GM12878 (cell line): ENCODE results near the gene KRTAP10-7. TPM values are rescaled to one million over a fixed set of nuclear protein-coding genes. Genes with fewer than 3 reads are reported as not detected.
"Not testable (repeated sequence)": the region's sequence is repeated elsewhere in the genome, so short reads cannot be mapped to it uniquely, and the experiment has no call there.

Experiments used
- ATAC-seq: fragments of 200-7000 bp; cut with Tn5 transposase; 3 replicates; pipeline ENCODE4 v1.9.1; 2020; ENCODE audit warnings: mild to moderate bottlenecking, moderate library complexity
- BruUV-seq: library from RNA; stranded (reverse); fragments of 400-500 nt; replicated peaks from 2 replicates; lab custom pipeline; 2021; lab: Mats Ljungman, UMichigan
- CTCF ChIA-PET: fragments of 300-600 bp; sonication (Branson Sonifier 250); formaldehyde crosslinking; extraction: SDS; loops from one replicate; lab custom pipeline; 2021; ENCODE audit warnings: inconsistent platforms; lab: Yijun Ruan, JAX
- POLR2A ChIA-PET: fragments of 350-600 bp; formaldehyde crosslinking; extraction: SDS; loops from one replicate; lab custom pipeline; 2021; ENCODE audit warnings: inconsistent platforms; lab: Charles Lee
- RAD21 ChIA-PET: fragments of 300-600 bp; sonication (Branson Sonifier 250); formaldehyde crosslinking; loops from one replicate; lab custom pipeline; 2023; ENCODE audit warnings: antibody characterized with exemption; ENCODE audit not compliant: unreplicated experiment; lab: Charles Lee
- SMC1A ChIA-PET: fragments of 300-600 bp; sonication (Branson Sonifier 250); formaldehyde crosslinking; loops from one replicate; lab custom pipeline; 2023; ENCODE audit not compliant: unreplicated experiment, uncharacterized antibody; lab: Charles Lee
- DNase-seq: peaks from one replicate; pipeline ENCODE4 v3.0.0-alpha.2; 2011; ENCODE audit warnings: low read depth, low spot score
- FAIRE-seq: peaks from 3 replicates; lab custom pipeline; 2011; peaks lifted over from hg19 to GRCh38; lab: Jason Lieb, UNC
- H2AFZ ChIP-seq: 2 replicates; pipeline ENCODE4 v1.6.0; 2011; ENCODE audit warnings: low read depth, low read length, control low read depth; ENCODE audit not compliant: control insufficient read depth
- H3K27ac ChIP-seq: 2 replicates; pipeline ENCODE4 v1.5.1; 2011; ENCODE audit warnings: control low read depth; ENCODE audit not compliant: control insufficient read depth, insufficient read depth
- H3K27me3 ChIP-seq, 2 experiments: replicated peaks in 1 of 2; 2 replicates each; pipeline versions ENCODE4 v1.6.0 to v1.6.1; 2011; ENCODE audit warnings: low read length in 1 of 2; ENCODE audit not compliant: control insufficient read depth in 2 of 2, insufficient read depth in 2 of 2
- H3K36me3 ChIP-seq, 2 experiments: 2 replicates each; pipeline ENCODE4 v1.5.1; 2011; ENCODE audit warnings: low read length in 1 of 2; ENCODE audit not compliant: control insufficient read depth in 2 of 2, insufficient read depth in 2 of 2
- H3K4me1 ChIP-seq: 2 replicates; pipeline ENCODE4 v1.6.1; 2011; ENCODE audit warnings: mild to moderate bottlenecking, low read length, moderate library complexity, mixed read lengths; ENCODE audit not compliant: control insufficient read depth, insufficient read depth
- H3K4me2 ChIP-seq: 2 replicates; pipeline ENCODE4 v1.6.0; 2011; ENCODE audit warnings: control low read depth; ENCODE audit not compliant: control insufficient read depth, insufficient read depth
- H3K4me3 ChIP-seq: fragments of 200-600 bp; sonication (generic); 2 replicates; pipeline ENCODE4 v1.5.1; 2016
- H3K79me2 ChIP-seq: 2 replicates; pipeline ENCODE4 v1.6.0; 2011; ENCODE audit warnings: low read length; ENCODE audit not compliant: control insufficient read depth, insufficient read depth
- H3K9ac ChIP-seq: 2 replicates; pipeline ENCODE4 v1.8.0; 2011; ENCODE audit warnings: low read length, control low read depth, mixed read lengths; ENCODE audit not compliant: control insufficient read depth, insufficient read depth
- H3K9me3 ChIP-seq: replicated peaks from 3 replicates; pipeline ENCODE4 v1.5.1; 2011; ENCODE audit warnings: mild to moderate bottlenecking, low read length; ENCODE audit not compliant: control insufficient read depth, insufficient read depth
- H4K20me1 ChIP-seq: 2 replicates; pipeline ENCODE4 v1.6.0; 2011; ENCODE audit not compliant: control insufficient read depth, insufficient read depth
- EED ChIP-seq: sonication (generic); IDR thresholded peaks from 2 replicates; pipeline ENCODE4 v1.6.1; 2016; ENCODE audit warnings: antibody characterized with exemption, low read depth
- NR2F1 ChIP-seq: fragments of 450-650 bp; conservative IDR thresholded peaks from 2 replicates; pipeline ENCODE4 v1.6.1; 2017; ENCODE audit warnings: mild to moderate bottlenecking
- SMAD5 ChIP-seq: IDR thresholded peaks from 2 replicates; pipeline ENCODE4 v1.6.1; 2016; ENCODE audit warnings: antibody characterized with exemption, low read depth
- ZNF24 ChIP-seq: fragments of 450-650 bp; IDR thresholded peaks from 2 replicates; pipeline ENCODE4 v1.6.1; 2017; ENCODE audit warnings: antibody characterized with exemption, mild to moderate bottlenecking
- WGBS: methylation state at CpG from one replicate; pipeline ENCODE4 v1.1.6; 2016; ENCODE audit warnings: low lambda C conversion rate; ENCODE audit not compliant: insufficient replicate concordance, insufficient coverage; ENCODE audit errors: missing lambda C conversion rate; 5-methylcytosine and 5-hydroxymethylcytosine counted together
- in situ Hi-C: fragments of 300-500 bp; cut with MboI; formaldehyde crosslinking; loops from 9 replicates; pipeline ENCODE4 v1.14.3; 2018; ENCODE audit warnings: mixed read lengths
- intact Hi-C: fragments of 100-400 bp; cut with micrococcal nuclease; formaldehyde crosslinking; loops from one replicate; pipeline ENCODE4 v1.14.2; 2022; ENCODE audit not compliant: unreplicated experiment
- polyA plus RNA-seq, 11 experiments: library from polyadenylated mRNA; depleted of rRNA in 4 of 11; unstranded in 6 of 11; stranded (reverse) in 5 of 11; fragments of >200 nt; fragmentation: Nextera tagmentation in 4 of 11; fragmentation: Illumina TruSeq in 1 of 11; extraction: Ambion mirVana in 4 of 11; extraction: Trizol in 1 of 11; gene quantifications; 1 replicate in 1 of 11; 2 replicates in 10 of 11; pipeline versions ENCODE4 v1.2.1 to v1.2.3, GENCODE V29; 2011 to 2016; ENCODE audit warnings: inconsistent platforms in 2 of 11, missing spikeins in 2 of 11, low read depth in 1 of 11
- total RNA-seq, 4 experiments: library from RNA; depleted of rRNA in 3 of 4; stranded (reverse); fragments of >200 nt in 3 of 4; fragmentation: Illumina TruSeq in 1 of 4; extraction: Trizol in 1 of 4; gene quantifications; 2 replicates each; pipeline versions ENCODE4 v1.2.1 to v1.2.3, GENCODE V29; 2013 to 2021
- TF ChIP-seq, protein P1 (sequence below): fragments of 450-650 bp; IDR thresholded peaks from 2 replicates; pipeline ENCODE4 v1.6.1; 2017; ENCODE audit warnings: borderline replicate concordance

Gene KRTAP10-7
- total and polyA plus RNA-seq, 10 of the 15 experiments (the other 5 are each of a cell fraction or from before 2014, with no cell fraction given): not detected

DNA sequence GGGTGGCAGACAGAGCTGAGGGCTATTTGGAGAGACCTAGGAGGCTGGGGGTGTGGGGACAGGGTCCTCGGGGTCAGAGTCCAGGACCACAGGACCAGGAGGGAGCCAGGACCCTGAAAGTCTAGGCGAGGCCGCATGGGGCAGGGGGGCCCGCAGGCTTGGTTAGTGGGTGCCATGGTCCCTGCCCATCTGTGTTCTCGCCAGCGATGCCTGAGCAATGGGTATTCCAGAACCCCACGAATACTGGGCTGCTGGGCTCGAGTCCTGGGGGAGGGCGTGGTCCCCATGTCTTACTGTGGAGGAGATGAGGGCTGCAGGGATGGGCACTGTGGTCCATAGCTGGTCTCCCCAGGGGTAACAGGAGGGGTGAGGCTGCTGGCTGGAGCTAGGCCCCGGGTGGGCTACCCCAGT lies 10.1 kb upstream of the KRTAP10-7 start:
- no TSS peak for BruUV-seq
- no peak for ATAC-seq

GRCh38 chr21:44590897-44591800 lies 9.2 kb upstream of the KRTAP10-7 start:
- FAIRE-seq, ATAC-seq, H3K79me2 ChIP-seq, SMC1A ChIA-PET, DNase-seq, H3K27ac ChIP-seq, H3K4me1 ChIP-seq, H3K27me3 ChIP-seq, H3K4me3 ChIP-seq, RAD21 ChIA-PET, POLR2A ChIA-PET, CTCF ChIA-PET, intact Hi-C loops, H3K9me3 ChIP-seq, H3K36me3 ChIP-seq, H3K9ac ChIP-seq, H3K4me2 ChIP-seq, in situ Hi-C loops, BruUV-seq, H2AFZ ChIP-seq, H4K20me1 ChIP-seq: not testable (repeated sequence)
- WGBS: 33% methylated on average over 11 of the region's 19 CpGs

More for the DNA sequence above, 10.1 kb upstream of the KRTAP10-7 start:
- RAD21 ChIA-PET: no interaction called here
- H4K20me1 ChIP-seq: no peaks in the 10 kb centered on the region
- no peaks in the 10 kb centered on the region for H3K79me2 ChIP-seq
- POLR2A ChIA-PET: no interaction called here
- no peak overlapping the region for H3K9ac ChIP-seq
- DNase-seq: no peak
- intact Hi-C loops (no loop called here), in situ Hi-C loops (no loop called here)
- H3K27ac ChIP-seq: no peak overlapping the region
- H3K4me3 ChIP-seq: no peak overlapping the region
- TF ChIP-seq NR2F1 (no peak), EED (no peak), SMAD5 (no peak), ZNF24 (no peak)
- TF ChIP-seq, protein P1, sequence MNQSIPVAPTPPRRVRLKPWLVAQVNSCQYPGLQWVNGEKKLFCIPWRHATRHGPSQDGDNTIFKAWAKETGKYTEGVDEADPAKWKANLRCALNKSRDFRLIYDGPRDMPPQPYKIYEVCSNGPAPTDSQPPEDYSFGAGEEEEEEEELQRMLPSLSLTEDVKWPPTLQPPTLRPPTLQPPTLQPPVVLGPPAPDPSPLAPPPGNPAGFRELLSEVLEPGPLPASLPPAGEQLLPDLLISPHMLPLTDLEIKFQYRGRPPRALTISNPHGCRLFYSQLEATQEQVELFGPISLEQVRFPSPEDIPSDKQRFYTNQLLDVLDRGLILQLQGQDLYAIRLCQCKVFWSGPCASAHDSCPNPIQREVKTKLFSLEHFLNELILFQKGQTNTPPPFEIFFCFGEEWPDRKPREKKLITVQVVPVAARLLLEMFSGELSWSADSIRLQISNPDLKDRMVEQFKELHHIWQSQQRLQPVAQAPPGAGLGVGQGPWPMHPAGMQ: no peak
- FAIRE-seq: no peak
- no peaks in the 10 kb centered on the region for H3K36me3 ChIP-seq
- no peaks in the 10 kb centered on the region for H3K27me3 ChIP-seq
- CTCF ChIA-PET: no interaction called here
- H3K4me1 ChIP-seq: no peaks in the 10 kb centered on the region
- 34% methylated on average over 10 of the region's 10 CpGs for WGBS
- H2AFZ ChIP-seq: no peak overlapping the region
- H3K9me3 ChIP-seq: no peaks in the 10 kb centered on the region
- H3K4me2 ChIP-seq: no peak overlapping the region
- SMC1A ChIA-PET: no interaction called here

GRCh38 chr21:44591801-44592130 lies 8.6 kb upstream of the KRTAP10-7 start:
- H2AFZ ChIP-seq, in situ Hi-C loops, H3K27ac ChIP-seq, RAD21 ChIA-PET, H3K9ac ChIP-seq, H3K79me2 ChIP-seq, H3K27me3 ChIP-seq, SMC1A ChIA-PET, H3K4me1 ChIP-seq, CTCF ChIA-PET, H3K9me3 ChIP-seq, H3K4me2 ChIP-seq, intact Hi-C loops, BruUV-seq, H4K20me1 ChIP-seq, ATAC-seq, H3K4me3 ChIP-seq, DNase-seq, POLR2A ChIA-PET, H3K36me3 ChIP-seq, FAIRE-seq: not testable (repeated sequence)
- WGBS: 0% methylated on average over 2 of the region's 4 CpGs
